IPS-20b (cell line): Measurements from ENCODE around the gene VGLL4.
A peak's percentile ranks its signal among the peaks of the same experiment; 100 is the strongest.

Source experiments
- H3K27ac ChIP-seq: one replicate; pipeline ENCODE4 v1.5.1; 2013; ENCODE audit warnings: low read length
- H3K27me3 ChIP-seq: 2 replicates; pipeline ENCODE4 v1.6.1; 2013; ENCODE audit warnings: mild to moderate bottlenecking, low read length, inconsistent platforms; ENCODE audit not compliant: insufficient read depth
- H3K36me3 ChIP-seq: 2 replicates; pipeline ENCODE4 v1.6.1; 2013; ENCODE audit warnings: low read depth, mild to moderate bottlenecking, inconsistent platforms, low read length, moderate library complexity; ENCODE audit not compliant: insufficient read depth
- H3K4me1 ChIP-seq: 2 replicates; pipeline ENCODE4 v1.6.1; 2013; ENCODE audit warnings: mild to moderate bottlenecking, control low read depth, inconsistent platforms, low read length, moderate library complexity; ENCODE audit not compliant: insufficient read depth
- H3K4me3 ChIP-seq: 2 replicates; pipeline ENCODE4 v1.5.1; 2013; ENCODE audit warnings: mild to moderate bottlenecking, low read length, inconsistent platforms
- H3K9ac ChIP-seq: 2 replicates; pipeline ENCODE4 v1.6.1; 2013; ENCODE audit warnings: low read depth, mild to moderate bottlenecking, inconsistent platforms, low read length, moderate library complexity
- H3K9me3 ChIP-seq: 2 replicates; pipeline ENCODE4 v1.6.1; 2013; ENCODE audit warnings: mild to moderate bottlenecking, low read depth, low read length, inconsistent platforms; ENCODE audit not compliant: insufficient read depth

Gene VGLL4

DNA sequence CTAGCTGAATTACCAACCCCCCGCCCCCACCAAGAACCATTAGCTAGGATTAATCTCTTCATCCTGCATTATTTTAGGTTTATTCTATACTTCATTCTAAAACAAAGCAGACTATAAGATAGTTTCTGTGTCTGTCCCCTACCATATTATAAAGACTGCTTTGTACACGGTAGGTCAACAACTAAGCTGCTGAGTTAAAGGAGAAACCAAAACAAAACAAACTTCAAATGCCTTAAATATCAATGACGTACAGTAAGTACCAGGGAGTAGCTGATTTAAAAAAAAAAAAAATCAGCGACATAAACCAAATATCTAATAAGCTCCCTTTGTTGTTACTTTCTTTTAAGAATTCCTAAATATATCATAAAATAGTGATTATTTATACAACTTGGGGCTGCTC lies 7.8 kb upstream of the VGLL4 start:
- Histone ChIP-seq H3K9ac (no peak overlapping the region), H3K27me3 (no peaks in the 10 kb centered on the region), H3K9me3 (no peaks in the 10 kb centered on the region), H3K36me3 (no peaks in the 10 kb centered on the region), H3K27ac (no peak overlapping the region), H3K4me3 (no peak overlapping the region), H3K4me1 (peaks cover 13% of the 10 kb centered on the region; the same call in 1 of the 2 replicates)

DNA sequence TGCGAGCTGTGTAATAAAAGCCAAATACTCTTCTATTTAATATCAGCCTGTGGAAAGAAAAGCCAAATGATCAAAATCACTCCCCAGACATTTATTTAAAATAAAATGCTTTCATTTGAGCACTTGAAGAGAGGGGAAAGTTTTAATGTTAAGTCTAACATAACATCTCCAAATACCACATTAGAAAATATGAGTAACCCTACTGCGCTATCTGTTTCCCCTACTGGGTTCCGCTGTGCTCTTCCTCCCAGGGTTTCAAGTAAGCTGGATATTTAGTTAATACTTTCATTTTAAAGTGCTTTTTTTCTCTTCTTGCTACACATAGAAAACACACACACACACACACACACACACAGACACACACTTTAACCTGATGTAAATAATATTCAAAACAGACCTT lies 6.7 kb upstream of the VGLL4 start:
- H3K4me3 ChIP-seq: no peak overlapping the region
- H3K9ac ChIP-seq: no peak overlapping the region
- H3K36me3 ChIP-seq: no peaks in the 10 kb centered on the region
- H3K4me1 ChIP-seq: peaks cover 10% of the 10 kb centered on the region; the same call in 1 of the 2 replicates
- H3K9me3 ChIP-seq: no peaks in the 10 kb centered on the region
- no peaks in the 10 kb centered on the region for H3K27me3 ChIP-seq
- no peak overlapping the region for H3K27ac ChIP-seq

DNA sequence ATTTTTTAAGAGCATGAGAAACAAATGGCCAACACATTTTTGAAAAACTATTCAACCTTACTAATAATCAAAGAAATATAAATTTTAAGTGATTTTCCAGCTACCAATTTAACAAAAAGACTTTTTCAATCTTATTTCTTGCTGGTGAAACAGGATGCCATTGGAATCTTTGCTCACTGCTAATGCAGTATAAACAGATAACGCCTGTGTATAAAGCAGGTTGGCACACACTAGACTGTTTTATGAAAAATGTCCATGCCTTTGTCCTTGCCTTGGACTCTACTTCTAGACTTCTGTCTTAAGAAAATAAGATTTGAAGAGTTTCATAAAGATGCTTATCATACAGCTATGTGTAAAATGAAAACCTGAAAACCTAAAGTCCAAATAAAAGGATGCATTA lies 5.0 kb upstream of the VGLL4 start:
- Histone ChIP-seq H3K4me3 (no peak overlapping the region), H3K27ac (no peak overlapping the region), H3K9ac (no peak overlapping the region), H3K4me1 (peaks cover 6% of the 10 kb centered on the region; the same call in 1 of the 2 replicates), H3K27me3 (no peaks in the 10 kb centered on the region), H3K36me3 (no peaks in the 10 kb centered on the region), H3K9me3 (no peaks in the 10 kb centered on the region)

DNA sequence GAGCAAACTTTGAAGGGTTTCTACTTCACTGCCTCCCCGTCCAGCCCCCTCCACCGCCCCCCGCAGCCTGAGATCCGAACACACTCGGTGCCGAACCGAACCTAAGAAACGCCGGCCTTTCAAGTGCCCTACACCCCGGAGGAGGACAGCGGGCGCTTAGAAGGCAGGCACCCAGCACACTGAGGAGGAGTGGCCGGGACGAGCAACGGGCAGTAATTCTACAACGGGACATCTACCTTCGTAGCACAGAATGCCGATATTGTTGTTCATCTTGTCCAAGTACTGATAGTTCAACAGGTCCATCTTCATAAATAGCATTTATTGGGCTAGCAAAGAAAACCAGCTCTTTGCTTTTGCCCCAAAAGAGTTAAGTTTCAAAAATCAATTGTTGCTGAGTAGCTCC lies 513 bp downstream of the VGLL4 start:
- H3K9ac ChIP-seq: peak overlapping the region; percentile 98
- H3K36me3 ChIP-seq: no peaks in the 10 kb centered on the region
- H3K27ac ChIP-seq: peak overlapping the region; percentile 94
- H3K9me3 ChIP-seq: no peaks in the 10 kb centered on the region
- H3K4me3 ChIP-seq: peak overlapping the region; percentile 100
- peaks cover 22% of the 10 kb centered on the region for H3K4me1 ChIP-seq
- no peaks in the 10 kb centered on the region for H3K27me3 ChIP-seq

DNA sequence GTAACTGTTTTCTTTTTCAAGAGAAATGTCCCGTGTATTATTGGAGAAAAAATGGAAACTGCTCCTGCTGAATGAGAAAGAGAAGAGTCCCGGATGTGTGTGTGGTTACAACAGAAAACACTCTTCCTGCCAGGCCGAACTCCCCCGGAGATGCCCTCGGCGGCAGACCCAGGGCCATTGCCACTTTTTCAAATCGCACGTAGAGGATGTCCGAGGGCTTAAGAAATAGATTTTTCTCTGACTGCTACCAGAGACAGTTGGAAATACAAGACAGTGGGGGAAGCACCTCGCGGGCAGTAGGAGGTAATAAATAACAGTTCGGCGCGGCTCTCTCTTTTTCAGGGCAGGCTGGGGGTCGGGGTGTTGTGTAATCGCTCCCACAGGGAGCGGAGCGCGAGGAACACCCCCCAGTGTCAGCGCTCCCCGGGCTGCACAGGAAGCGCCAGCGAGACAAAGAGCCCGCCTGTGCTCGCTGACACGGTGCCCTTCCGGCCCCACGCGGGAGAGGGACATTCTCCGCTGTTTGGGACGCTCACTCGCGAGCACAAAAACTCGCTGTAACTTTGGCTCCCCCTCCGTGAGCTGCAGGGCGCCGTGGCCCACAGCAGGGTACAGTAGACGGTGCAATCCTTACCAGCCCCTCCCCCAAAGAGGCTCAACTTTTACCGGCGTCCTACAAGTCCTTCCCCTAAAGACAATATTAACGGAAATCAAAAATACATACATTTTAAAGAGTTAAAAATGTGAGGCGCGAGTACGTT lies 1.1 kb downstream of the VGLL4 start:
- Histone ChIP-seq H3K36me3 (no peaks in the 10 kb centered on the region), H3K27ac (peak overlapping the region; percentile 94)

DNA sequence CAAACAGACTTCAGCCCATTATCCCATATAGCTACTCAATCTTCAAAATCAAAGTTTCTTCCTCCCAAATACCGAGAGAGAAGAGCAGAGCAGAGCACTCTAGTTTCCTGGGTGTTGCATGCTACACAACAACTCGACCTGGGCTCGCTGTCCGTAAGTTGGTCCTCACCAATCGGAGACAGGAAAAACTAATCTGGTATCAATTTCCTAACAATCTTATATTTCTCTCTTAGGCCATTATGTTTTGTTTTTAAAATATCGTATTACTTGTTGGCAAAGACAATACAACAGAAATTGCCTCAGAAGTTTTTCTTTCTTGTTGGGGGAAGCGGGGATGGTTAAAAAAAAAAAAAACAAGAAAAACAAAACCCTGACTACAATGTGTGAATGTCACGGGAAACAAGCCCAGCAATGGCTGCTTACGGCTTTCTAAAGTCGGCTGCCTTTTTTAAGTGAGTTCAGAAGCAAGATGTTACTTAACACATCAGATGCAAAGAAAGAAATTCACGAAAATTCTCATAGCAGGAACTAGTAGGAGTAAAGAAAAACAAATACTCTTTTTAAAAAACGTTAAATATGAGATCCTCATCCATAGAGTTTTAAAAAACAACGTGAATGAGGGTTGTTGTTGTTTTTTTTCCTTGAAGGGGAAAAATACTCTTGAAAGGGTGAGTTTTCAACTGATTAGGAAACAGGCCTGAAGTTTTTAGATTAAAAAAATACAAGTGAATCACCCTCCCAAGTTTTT lies 1.9 kb downstream of the VGLL4 start:
- no peaks in the 10 kb centered on the region for H3K9me3 ChIP-seq
- peak overlapping the region; percentile 98 for H3K9ac ChIP-seq
- no peaks in the 10 kb centered on the region for H3K27me3 ChIP-seq
- no peaks in the 10 kb centered on the region for H3K36me3 ChIP-seq
- H3K4me3 ChIP-seq: peak overlapping the region; percentile 100
- H3K4me1 ChIP-seq: peaks cover 30% of the 10 kb centered on the region
- peak overlapping the region; percentile 94 for H3K27ac ChIP-seq

More for the DNA sequence above, 1.1 kb downstream of the VGLL4 start:
- peaks cover 27% of the 10 kb centered on the region for H3K4me1 ChIP-seq
- H3K27me3 ChIP-seq: no peaks in the 10 kb centered on the region
- no peaks in the 10 kb centered on the region for H3K9me3 ChIP-seq
- H3K9ac ChIP-seq: peak overlapping the region; percentile 98
- H3K4me3 ChIP-seq: peak overlapping the region; percentile 100

DNA sequence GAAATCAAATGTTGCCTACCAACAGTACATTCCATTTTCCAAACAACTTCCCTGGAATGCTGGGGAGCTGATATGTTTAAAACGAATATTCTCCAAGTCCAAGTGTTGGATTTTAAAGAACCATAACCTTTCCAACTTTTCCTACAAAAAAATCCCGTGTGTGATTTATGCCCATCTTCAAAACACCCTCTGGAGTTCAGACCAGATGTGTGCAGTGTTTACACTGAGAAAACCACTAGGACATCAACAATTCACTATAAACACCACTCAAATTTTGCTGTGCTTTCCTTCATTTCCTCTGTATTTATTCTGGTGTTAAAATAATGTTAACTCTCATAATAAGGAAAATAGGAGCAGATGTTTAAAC lies 2.4 kb downstream of the VGLL4 start:
- no peaks in the 10 kb centered on the region for H3K27me3 ChIP-seq
- no peak overlapping the region for H3K27ac ChIP-seq
- H3K4me1 ChIP-seq: peaks cover 35% of the 10 kb centered on the region
- no peaks in the 10 kb centered on the region for H3K9me3 ChIP-seq
- no peaks in the 10 kb centered on the region for H3K36me3 ChIP-seq
- H3K9ac ChIP-seq: peak overlapping the region; percentile 98; the same call in 1 of the 2 replicates
- H3K4me3 ChIP-seq: peak overlapping the region; percentile 100

DNA sequence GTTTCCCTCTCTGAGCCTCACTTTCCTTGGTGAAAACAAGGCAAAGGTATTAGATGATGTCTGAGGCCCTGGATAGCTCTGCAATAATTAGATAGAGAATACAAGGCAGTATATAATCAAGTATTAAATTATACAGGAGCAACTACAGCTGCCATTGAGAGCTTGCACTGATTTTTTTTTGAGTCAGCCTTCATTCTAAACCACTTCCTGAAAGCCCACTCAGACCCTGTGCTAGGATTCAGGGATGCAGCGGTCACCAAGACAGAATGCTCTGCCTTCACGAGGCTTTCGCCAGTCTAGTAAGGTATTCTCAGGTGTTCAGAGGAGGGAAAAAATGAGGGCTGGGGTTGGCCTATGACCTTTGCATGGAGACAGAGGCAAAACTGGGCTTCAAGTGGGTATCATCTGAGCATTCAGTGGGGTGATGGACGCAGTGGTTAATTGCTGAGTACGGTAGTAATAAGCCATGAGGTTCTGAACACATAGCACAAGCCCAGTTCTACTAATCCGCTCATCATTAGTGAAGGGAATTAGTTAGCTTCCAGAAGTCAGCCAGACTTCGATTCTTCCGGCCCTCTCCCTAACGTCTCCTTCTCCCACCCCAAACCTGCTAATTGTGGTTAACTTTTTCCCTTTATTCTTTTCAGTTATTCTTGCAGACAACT lies 3.6 kb downstream of the VGLL4 start:
- Histone ChIP-seq H3K4me1 (peaks cover 42% of the 10 kb centered on the region), H3K9me3 (no peaks in the 10 kb centered on the region), H3K27me3 (no peaks in the 10 kb centered on the region), H3K27ac (no peak overlapping the region), H3K36me3 (no peaks in the 10 kb centered on the region), H3K4me3 (no peak overlapping the region), H3K9ac (no peak overlapping the region; the same call in 1 of the 2 replicates)

DNA sequence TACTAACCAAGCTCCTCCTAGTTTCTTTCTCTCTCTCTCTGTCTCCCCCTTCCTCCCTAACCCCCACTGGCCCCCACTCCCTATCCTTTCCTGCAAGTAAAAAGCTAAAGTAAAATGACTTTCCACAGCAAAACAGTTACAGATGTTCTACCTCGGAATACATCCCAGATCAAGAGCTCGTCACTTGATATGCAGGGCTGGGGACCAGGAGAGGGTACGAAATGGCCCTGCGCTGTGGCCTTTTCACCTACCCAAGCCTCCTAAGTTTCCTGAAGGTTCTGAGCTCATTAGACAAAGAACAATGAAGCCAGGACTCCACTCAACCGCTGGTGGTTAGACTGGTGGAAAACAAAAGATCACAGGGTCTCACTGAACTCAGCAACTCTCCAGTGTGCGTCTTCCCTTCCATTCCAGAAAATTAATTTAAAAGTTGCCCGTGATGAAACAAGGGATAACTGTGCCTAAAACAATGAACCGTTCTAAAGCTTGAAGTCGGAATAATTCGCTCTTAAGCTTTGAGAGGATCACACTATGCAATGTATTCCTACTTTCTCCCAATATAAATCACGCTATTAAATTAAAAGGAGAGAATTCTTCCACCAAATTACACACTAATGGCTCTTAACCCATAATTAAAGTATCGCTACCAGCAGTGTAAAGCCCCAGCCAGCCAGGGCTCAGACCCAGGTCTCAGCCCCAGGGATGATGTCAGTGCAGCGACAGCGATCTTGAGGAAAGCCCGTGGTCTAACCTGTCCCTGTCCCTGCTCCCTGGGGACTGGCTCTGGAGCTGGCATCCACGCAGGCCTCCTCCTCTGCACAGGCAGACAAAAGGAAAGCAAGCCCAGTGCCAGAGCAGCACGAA lies 5.0 kb downstream of the VGLL4 start:
- Histone ChIP-seq H3K9ac (peak overlapping the region; percentile 35; the same call in 1 of the 2 replicates), H3K27ac (no peak overlapping the region), H3K4me3 (peak overlapping the region; percentile 9; the same call in 1 of the 2 replicates), H3K36me3 (no peaks in the 10 kb centered on the region), H3K4me1 (peaks cover 45% of the 10 kb centered on the region), H3K9me3 (no peaks in the 10 kb centered on the region), H3K27me3 (no peaks in the 10 kb centered on the region)

DNA sequence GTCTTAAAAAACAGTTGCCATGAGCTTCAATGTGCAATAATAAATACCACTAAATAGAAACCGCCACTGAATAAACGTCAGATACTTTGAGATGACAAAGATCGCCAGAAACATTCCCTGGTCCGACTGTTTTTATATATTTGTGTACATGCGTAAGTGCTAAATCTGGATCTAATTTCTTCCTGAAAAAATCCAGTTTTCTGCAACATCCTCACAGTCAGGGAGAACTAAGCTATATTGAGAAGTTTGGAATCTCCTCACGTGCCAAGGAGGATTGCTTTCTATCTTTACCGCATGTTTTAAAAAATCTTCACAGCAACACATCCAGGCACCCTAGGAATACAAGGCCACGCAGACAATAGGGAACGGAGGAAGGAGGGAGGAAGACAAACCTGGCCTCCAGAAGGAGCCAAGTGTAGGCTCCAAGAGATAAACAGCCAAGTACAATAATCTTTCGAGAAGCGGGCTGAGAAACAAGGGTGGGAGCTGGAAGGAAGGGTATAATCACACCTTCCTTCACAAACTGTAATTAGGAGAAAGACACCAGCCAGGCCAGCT lies 5.7 kb downstream of the VGLL4 start:
- Histone ChIP-seq H3K27me3 (no peaks in the 10 kb centered on the region), H3K4me3 (peak overlapping the region; percentile 9; the same call in 1 of the 2 replicates), H3K36me3 (no peaks in the 10 kb centered on the region), H3K9me3 (no peaks in the 10 kb centered on the region), H3K27ac (no peak overlapping the region), H3K4me1 (peaks cover 45% of the 10 kb centered on the region), H3K9ac (peak overlapping the region; percentile 35; the same call in 1 of the 2 replicates)

DNA sequence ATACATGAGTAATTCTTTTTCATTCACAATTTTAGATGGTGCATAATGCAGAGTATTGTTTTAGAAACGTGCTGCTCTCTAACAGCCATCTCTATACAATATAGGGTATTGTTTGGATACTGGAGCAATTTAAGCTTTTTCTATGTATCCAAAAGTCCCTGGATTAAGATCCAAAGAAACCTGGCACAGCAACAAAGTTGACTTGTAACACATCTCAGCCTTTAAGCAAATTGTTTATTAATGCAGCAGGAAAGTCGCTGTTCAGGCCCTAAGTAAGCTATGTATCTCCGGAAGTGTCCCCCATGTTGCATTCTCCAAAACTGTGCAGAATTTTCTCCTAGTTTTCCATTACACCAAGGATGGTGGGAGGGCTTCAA lies 7.3 kb downstream of the VGLL4 start:
- peaks cover 47% of the 10 kb centered on the region for H3K4me1 ChIP-seq
- H3K9me3 ChIP-seq: no peaks in the 10 kb centered on the region
- no peak overlapping the region for H3K9ac ChIP-seq
- no peak overlapping the region for H3K27ac ChIP-seq
- H3K36me3 ChIP-seq: no peaks in the 10 kb centered on the region
- H3K27me3 ChIP-seq: no peaks in the 10 kb centered on the region
- no peak overlapping the region for H3K4me3 ChIP-seq
